SK-N-SH (cell line): Measurements from ENCODE around the gene TFG. TPM values are rescaled to one million over a fixed set of nuclear protein-coding genes. Genes with fewer than 3 reads are reported as not detected.

Source experiments
- CTCF ChIA-PET: fragments of 300-600, 350-600 bp; formaldehyde crosslinking; extraction: SDS; loops from one replicate; lab custom pipeline; 2021; lab: Yijun Ruan, JAX
- POLR2A ChIA-PET: fragments of 350-600 bp; sonication (Branson Sonifier 250); formaldehyde crosslinking; extraction: SDS; loops from one replicate; lab custom pipeline; 2020; ENCODE audit warnings: antibody characterized with exemption, inconsistent platforms; lab: Yijun Ruan, JAX
- DNase-seq: peaks from one replicate; pipeline ENCODE4 v3.0.0; 2012
- H2AFZ ChIP-seq: fragments of 200-600 bp; sonication (generic); 2 replicates; pipeline ENCODE4 v1.8.1; 2016; ENCODE audit warnings: antibody characterized with exemption, mild to moderate bottlenecking, low read depth
- H3F3A ChIP-seq: fragments of 200-600 bp; sonication (generic); replicated peaks from 2 replicates; pipeline ENCODE3; 2016; ENCODE audit warnings: antibody characterized with exemption, mild to moderate bottlenecking; ENCODE audit not compliant: insufficient read depth
- H3K27ac ChIP-seq, 2 experiments: fragments of 200-500 bp in 1 of 2; fragments of 200-600 bp in 1 of 2; sonication (Bioruptor generic) in 1 of 2; sonication (generic), shearing (Covaris generic) in 1 of 2; 2 replicates each; pipeline versions ENCODE4 v1.5.1 to v1.6.1; 2014 to 2016; ENCODE audit warnings: low read depth in 2 of 2, inconsistent platforms in 1 of 2, low read length in 1 of 2, mild to moderate bottlenecking in 1 of 2, mixed read lengths in 1 of 2
- H3K27me3 ChIP-seq: fragments of 200-600 bp; sonication (generic), shearing (Covaris generic); 2 replicates; pipeline ENCODE4 v1.6.1; 2016; ENCODE audit warnings: mixed run types; ENCODE audit not compliant: insufficient read depth
- H3K36me3 ChIP-seq, 2 experiments: fragments of 200-500 bp in 1 of 2; fragments of 200-600 bp in 1 of 2; sonication (Bioruptor generic) in 1 of 2; sonication (generic) in 1 of 2; replicated peaks in 1 of 2; 2 replicates each; pipeline versions ENCODE3 to v1.5.1; 2014 to 2016; ENCODE audit warnings: low read length in 1 of 2, mild to moderate bottlenecking in 1 of 2; ENCODE audit not compliant: insufficient read depth in 2 of 2, control insufficient read depth in 1 of 2
- H3K4me1 ChIP-seq, 2 experiments: fragments of 200-500 bp in 1 of 2; fragments of 200-600 bp in 1 of 2; sonication (Bioruptor generic) in 1 of 2; sonication (generic), shearing (Covaris generic) in 1 of 2; 2 replicates each; pipeline versions ENCODE4 v1.5.1 to v1.6.1; 2014 to 2016; ENCODE audit warnings: low read depth in 1 of 2, low read length in 1 of 2, mixed run types in 1 of 2; ENCODE audit not compliant: insufficient read depth in 2 of 2, control insufficient read depth in 1 of 2
- H3K4me2 ChIP-seq: fragments of 200-600 bp; sonication (generic), shearing (Covaris generic); 2 replicates; pipeline ENCODE4 v1.6.1; 2017; ENCODE audit warnings: mixed run types
- H3K4me3 ChIP-seq, 2 experiments: fragments of 200-500 bp in 1 of 2; fragments of 200-600 bp in 1 of 2; sonication (Bioruptor generic) in 1 of 2; sonication (generic), shearing (Covaris generic) in 1 of 2; 2 replicates each; pipeline versions ENCODE4 v1.5.1 to v1.8.1; 2014 to 2016; ENCODE audit warnings: low read depth in 2 of 2, inconsistent platforms in 1 of 2, low read length in 1 of 2, mild to moderate bottlenecking in 1 of 2, mixed read lengths in 1 of 2, moderate library complexity in 1 of 2
- H3K79me2 ChIP-seq: fragments of 200-600 bp; sonication (generic); 2 replicates; pipeline ENCODE4 v1.8.1; 2017; ENCODE audit warnings: mild to moderate bottlenecking; ENCODE audit not compliant: insufficient read depth
- H3K9ac ChIP-seq: fragments of 200-600 bp; sonication (generic); 2 replicates; pipeline ENCODE4 v1.6.1; 2017; ENCODE audit warnings: mixed run types
- H3K9me2 ChIP-seq: fragments of 200-600 bp; sonication (generic); 2 replicates; pipeline ENCODE4 v1.6.1; 2017; ENCODE audit warnings: mixed run types
- H3K9me3 ChIP-seq: fragments of 200-600 bp; sonication (generic); 2 replicates; pipeline ENCODE4 v1.6.1; 2017; ENCODE audit warnings: mixed run types, mild to moderate bottlenecking, moderate library complexity
- H4K20me1 ChIP-seq: fragments of 200-600 bp; sonication (generic); 2 replicates; pipeline ENCODE4 v1.6.1; 2017; ENCODE audit warnings: mild to moderate bottlenecking, mixed run types; ENCODE audit not compliant: insufficient read depth
- CHD2 ChIP-seq: fragments of 150-350 bp; IDR thresholded peaks from 2 replicates; pipeline ENCODE4 v1.6.1; 2018; ENCODE audit warnings: low read length; ENCODE audit not compliant: partially characterized antibody
- CTCF ChIP-seq: fragments of 200-600 bp; sonication (generic); IDR thresholded peaks from 2 replicates; pipeline ENCODE4 v1.6.1; 2017; ENCODE audit warnings: antibody characterized with exemption, mild to moderate bottlenecking, moderate library complexity
- RXRA ChIP-seq: IDR thresholded peaks from 2 replicates; pipeline ENCODE4 v1.4.0; 2012; ENCODE audit warnings: low read depth, mild to moderate bottlenecking, borderline replicate concordance
- WGBS: methylation state at CpG from one replicate; pipeline ENCODE4 v1.1.6; 2017; ENCODE audit warnings: low lambda C conversion rate; 5-methylcytosine and 5-hydroxymethylcytosine counted together
- polyA plus RNA-seq, 3 experiments: library from polyadenylated mRNA; depleted of rRNA; stranded (reverse); fragments of >200 nt; gene quantifications; 2 replicates each; pipeline ENCODE4 v1.2.3, GENCODE V29; 2012

The TFG gene
- polyA plus RNA-seq, 1 of the 3 experiments (the other 2 are of a cell fraction), result 83.1 TPM

DNA sequence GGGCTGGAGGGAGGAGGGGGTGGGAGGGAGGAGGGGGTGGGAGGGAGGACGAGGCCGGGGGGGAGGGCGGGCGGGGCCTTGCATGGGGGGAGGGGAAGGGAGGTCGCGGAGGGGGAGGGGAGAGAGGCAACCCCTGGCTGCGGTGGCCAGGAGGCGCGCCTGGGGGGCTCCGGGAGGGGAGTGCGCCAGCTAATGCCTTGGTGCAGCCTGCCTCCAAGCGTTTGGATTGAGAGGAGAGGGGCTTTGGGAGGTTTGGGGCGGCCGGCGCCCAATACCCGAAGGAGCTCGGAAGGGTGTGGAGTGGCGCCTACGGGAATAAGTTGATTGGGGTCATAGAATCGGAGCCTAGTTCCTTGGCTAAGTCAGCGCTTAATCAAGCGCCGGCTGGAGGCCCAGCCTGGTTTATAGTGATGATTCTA lies 557 bp downstream of the TFG start:
- Histone ChIP-seq H3K9me2 (no peaks in the 10 kb centered on the region), H3K4me3 (peak overlapping the region; percentile 77 to 88), H2AFZ (no peak overlapping the region), H3K27me3 (no peaks in the 10 kb centered on the region), H3K79me2 (peaks cover 51% of the 10 kb centered on the region), H3K9me3 (no peaks in the 10 kb centered on the region), H3F3A (peaks cover 29% of the 10 kb centered on the region), H3K27ac (peak overlapping the region; percentile 85 to 95), H4K20me1 (peaks cover 42% of the 10 kb centered on the region), H3K9ac (peak overlapping the region; percentile 95), H3K4me1 (peaks cover 8 to 21% of the 10 kb centered on the region in 2 experiments), H3K4me2 (peak overlapping the region; percentile 81), H3K36me3 (peaks cover 12 to 40% of the 10 kb centered on the region in 2 experiments)
- POLR2A ChIA-PET, result interaction anchor here (0.7 kb wide), 1 partner anchor 16 kb away, joined by 5 read pairs; no protein-coding TSS in a partner anchor
- DNase-seq, result peak; percentile 84
- CTCF ChIA-PET, result interaction anchor here (0.8 to 1.4 kb wide), 5 partner anchors 36 to 486 kb away, joined by 3 to 5 read pairs (median 3); no protein-coding TSS in a partner anchor
- TF ChIP-seq CHD2, result no peak
- peak; percentile 6; the same call in 1 of the 2 replicates for TF ChIP-seq CTCF
- WGBS, result 3% methylated on average over 13 of the region's 23 CpGs

GRCh38 chr3:100710261-100710968 lies 1.1 kb downstream of the TFG start:
- no peaks in the 10 kb centered on the region for H3K27me3 ChIP-seq
- no peak for TF ChIP-seq RXRA
- peak; percentile 51 for TF ChIP-seq CTCF
- TF ChIP-seq, all 33 proteins: peak for 1
- POLR2A ChIA-PET, result interaction anchor here (0.7 kb wide), 1 partner anchor 17 kb away, joined by 5 read pairs; no protein-coding TSS in a partner anchor
- Histone ChIP-seq H3K4me3 (peak overlapping the region; percentile 77 to 88), H3K9me2 (no peaks in the 10 kb centered on the region), H3K9ac (peak overlapping the region; percentile 95), H3K4me2 (peak overlapping the region; percentile 81), H3K79me2 (peaks cover 57% of the 10 kb centered on the region), H3K27ac (peak overlapping the region; percentile 85 to 95), H2AFZ (no peak overlapping the region), H3K4me1 (peaks cover 8 to 21% of the 10 kb centered on the region in 2 experiments), H4K20me1 (peaks cover 48% of the 10 kb centered on the region), H3K9me3 (no peaks in the 10 kb centered on the region), H3F3A (peaks cover 28% of the 10 kb centered on the region), H3K36me3 (peaks cover 17 to 45% of the 10 kb centered on the region in 2 experiments)
- CTCF ChIA-PET, result interaction anchor here (0.7 to 1.9 kb wide), 10 partner anchors 12 to 486 kb away, joined by 3 to 5 read pairs (median 3); no protein-coding TSS in a partner anchor
- DNase-seq, result peak; percentile 48
- WGBS, result 33% methylated on average over 8 of the region's 8 CpGs
